PC-3 (cell line): ENCODE measurements around the gene COL8A1. TPM values are rescaled to one million over a fixed set of nuclear protein-coding genes. Genes with fewer than 3 reads are reported as not detected.

Experiments
- ATAC-seq: fragments of 200-7000 bp; cut with Tn5 transposase; 2 replicates; pipeline ENCODE4 v1.9.1; 2020; ENCODE audit warnings: mild to moderate bottlenecking, moderate library complexity
- BruUV-seq: library from RNA; stranded (reverse); fragments of 400-500 nt; replicated peaks from 2 replicates; lab custom pipeline; 2021; lab: Mats Ljungman, UMichigan
- CTCF ChIA-PET: fragments of 300-600 bp; sonication (Branson Sonifier 250); formaldehyde crosslinking; loops from one replicate; lab custom pipeline; 2022; ENCODE audit warnings: antibody characterized with exemption; lab: Charles Lee
- POLR2A ChIA-PET: fragments of 300-600 bp; sonication (Branson Sonifier 250); formaldehyde crosslinking; loops from one replicate; lab custom pipeline; 2022; ENCODE audit warnings: antibody characterized with exemption; ENCODE audit not compliant: unreplicated experiment; lab: Charles Lee
- DNase-seq: peaks from one replicate; pipeline ENCODE4 v3.0.0-alpha.2; 2015
- H2AFZ ChIP-seq: fragments of 300-600 bp; sonication (generic); 2 replicates; pipeline ENCODE4 v1.6.0; 2016; ENCODE audit warnings: antibody characterized with exemption, low read length
- H3F3A ChIP-seq: fragments of 300-600 bp; sonication (generic); one replicate; pipeline ENCODE4 v1.6.0; 2017; ENCODE audit warnings: antibody characterized with exemption, low read length, control low read depth, mild to moderate bottlenecking; ENCODE audit not compliant: unreplicated experiment
- H3K27ac ChIP-seq: fragments of 300-600 bp; sonication (generic); 2 replicates; pipeline ENCODE4 v1.5.1; 2016; ENCODE audit warnings: mild to moderate bottlenecking, low read length
- H3K27me3 ChIP-seq: fragments of 300-600 bp; sonication (generic); 2 replicates; pipeline ENCODE4 v1.6.1; 2016; ENCODE audit warnings: low read length, mixed read lengths
- H3K36me3 ChIP-seq: fragments of 300-600 bp; sonication (generic); 2 replicates; pipeline ENCODE4 v1.6.1; 2016; ENCODE audit warnings: low read depth, mixed run types, low read length, mixed read lengths
- H3K4me1 ChIP-seq: fragments of 300-600 bp; sonication (generic); 2 replicates; pipeline ENCODE4 v1.5.1; 2016; ENCODE audit warnings: low read length; ENCODE audit not compliant: insufficient read depth
- H3K4me2 ChIP-seq: fragments of 300-600 bp; sonication (generic); 2 replicates; pipeline ENCODE4 v1.6.0; 2016; ENCODE audit warnings: low read length
- H3K4me3 ChIP-seq: fragments of 300-600 bp; sonication (generic); 2 replicates; pipeline ENCODE4 v1.5.1; 2016; ENCODE audit warnings: mild to moderate bottlenecking, low read length, mixed read lengths
- H3K79me2 ChIP-seq: fragments of 300-600 bp; sonication (generic); 2 replicates; pipeline ENCODE4 v1.6.1; 2017; ENCODE audit warnings: low read length, mixed read lengths
- H3K9ac ChIP-seq: fragments of 300-600 bp; sonication (generic); 2 replicates; pipeline ENCODE4 v1.6.0; 2016; ENCODE audit warnings: mild to moderate bottlenecking, low read length
- H3K9me2 ChIP-seq: fragments of 300-600 bp; sonication (generic); replicated peaks from 2 replicates; pipeline ENCODE4 v1.6.1; 2016; ENCODE audit warnings: mixed run types, low read length, mixed read lengths
- H3K9me3 ChIP-seq: fragments of 300-600 bp; sonication (generic); 2 replicates; pipeline ENCODE4 v1.6.1; 2016; ENCODE audit warnings: low read length, mixed read lengths
- H4K20me1 ChIP-seq: fragments of 300-600 bp; sonication (generic); 2 replicates; pipeline ENCODE4 v1.6.1; 2016; ENCODE audit warnings: low read length, mixed read lengths
- CTCF ChIP-seq: fragments of 300-600 bp; sonication (generic); conservative IDR thresholded peaks from 2 replicates; pipeline ENCODE4 v1.5.1; 2017; ENCODE audit warnings: antibody characterized with exemption, low read depth, mild to moderate bottlenecking, low read length
- EZH2 ChIP-seq: fragments of 300-600 bp; sonication (generic); IDR thresholded peaks from one replicate; pipeline ENCODE4 v1.6.1; 2017; ENCODE audit warnings: antibody characterized with exemption, mild to moderate bottlenecking, low read length; ENCODE audit not compliant: unreplicated experiment
- EZH2phosphoT487 ChIP-seq: fragments of 300-600 bp; sonication (generic); IDR thresholded peaks from 2 replicates; pipeline ENCODE4 v1.6.1; 2018; ENCODE audit warnings: mild to moderate bottlenecking, antibody characterized with exemption, low read length, borderline replicate concordance
- intact Hi-C: fragments of 100-400 bp; cut with micrococcal nuclease; formaldehyde crosslinking; loops from 2 replicates; pipeline ENCODE4 v1.9.0; 2023
- total RNA-seq: library from RNA; depleted of rRNA; stranded (reverse); fragments of >200 nt; gene quantifications from 2 replicates; pipeline ENCODE4 v1.2.3, GENCODE V29; 2014

The COL8A1 gene
- total RNA-seq, 1 experiment from 2014 or later, result 2.4 TPM

- Histone ChIP-seq H3K4me2 (no peak overlapping the region), H4K20me1 (no peaks in the 10 kb centered on the region), H3K36me3 (no peaks in the 10 kb centered on the region), H3K4me1 (no peaks in the 10 kb centered on the region), H3K9me3 (no peaks in the 10 kb centered on the region), H3K27ac (no peak overlapping the region), H3K79me2 (no peaks in the 10 kb centered on the region), H3K27me3 (no peaks in the 10 kb centered on the region), H3F3A (no peaks in the 10 kb centered on the region), H3K4me3 (no peak overlapping the region), H3K9ac (no peak overlapping the region), H3K9me2 (no peaks in the 10 kb centered on the region), H2AFZ (no peak overlapping the region)
- intact Hi-C loops, result no loop called here
- ATAC-seq (no peak), DNase-seq (no peak)
- TF ChIP-seq CTCF (no peak), EZH2 (no peak), EZH2phosphoT487 (no peak)
- POLR2A ChIA-PET, result no interaction called here
- CTCF ChIA-PET, result interaction anchor here (0.6 kb wide), 1 partner anchor 738 kb away, joined by 10 read pairs; no protein-coding TSS in a partner anchor
- no TSS peak for BruUV-seq
These were observed 123.2 kb downstream of the COL8A1 start for GRCh38 chr3:99761415-99762165.

GRCh38 chr3:99762901-99763300 is 124.5 kb downstream of the COL8A1 start:
- Histone ChIP-seq H3K36me3 (no peaks in the 10 kb centered on the region), H2AFZ (no peak overlapping the region), H3K9ac (no peak overlapping the region), H3K27ac (no peak overlapping the region), H3K4me3 (no peak overlapping the region), H3F3A (no peaks in the 10 kb centered on the region), H3K9me2 (no peaks in the 10 kb centered on the region), H4K20me1 (no peaks in the 10 kb centered on the region), H3K9me3 (no peaks in the 10 kb centered on the region), H3K79me2 (no peaks in the 10 kb centered on the region), H3K27me3 (no peaks in the 10 kb centered on the region), H3K4me2 (no peak overlapping the region), H3K4me1 (no peaks in the 10 kb centered on the region)
- TF ChIP-seq EZH2phosphoT487 (no peak), CTCF (no peak), EZH2 (no peak)
- DNase-seq, result no peak
- ChIA-PET POLR2A (interaction anchor here (0.6 kb wide), 1 partner anchor 722 kb away, joined by 8 read pairs; no protein-coding TSS in a partner anchor), CTCF (no interaction called here)
- ATAC-seq, result no peak
- intact Hi-C loops, result no loop called here
- no TSS peak for BruUV-seq

GRCh38 chr3:99764377-99764776 is 126.0 kb downstream of the COL8A1 start:
- Histone ChIP-seq H3K9me2 (no peaks in the 10 kb centered on the region), H3K27me3 (no peaks in the 10 kb centered on the region), H3K9me3 (no peaks in the 10 kb centered on the region), H4K20me1 (no peaks in the 10 kb centered on the region), H3K79me2 (no peaks in the 10 kb centered on the region), H3K4me2 (no peak overlapping the region), H2AFZ (no peak overlapping the region), H3K4me1 (no peaks in the 10 kb centered on the region), H3K9ac (no peak overlapping the region), H3K4me3 (no peak overlapping the region), H3K36me3 (no peaks in the 10 kb centered on the region), H3F3A (no peaks in the 10 kb centered on the region), H3K27ac (no peak overlapping the region)
- POLR2A ChIA-PET, result no interaction called here
- ATAC-seq, result no peak
- CTCF ChIA-PET, result no interaction called here
- no peak for DNase-seq
- BruUV-seq, result no TSS peak
- no peak for TF ChIP-seq CTCF
- no peak for TF ChIP-seq EZH2phosphoT487
- no peak for TF ChIP-seq EZH2
- intact Hi-C loops, result no loop called here
